HG03342 (cell line): ENCODE results near the gene PACRG.

Source experiments
- ATAC-seq: cut with Tn5 transposase; IDR thresholded peaks from one replicate; pipeline ENCODE4 v1.9.1; 2021; ENCODE audit warnings: mild to moderate bottlenecking, moderate library complexity; ENCODE audit not compliant: unreplicated experiment

PACRG gene

GRCh38 chr6:163356743-163357142 lies 629.0 kb downstream of the PACRG start:
- ATAC-seq: no peak

- ATAC-seq: no peak
Measured at GRCh38 chr6:163364641-163365040, 636.9 kb downstream of the PACRG start.
